K562 (cell line): ENCODE measurements around the gene CLGN. TPM values are rescaled to one million over a fixed set of nuclear protein-coding genes. Genes with fewer than 3 reads are reported as not detected.

ENCODE experiments used
- ATAC-seq: fragments of 200-7000 bp; cut with Tn5 transposase; 3 replicates; pipeline ENCODE4 v1.9.1; 2020; ENCODE audit warnings: moderate library complexity
- BruUV-seq: library from RNA; stranded (reverse); fragments of 400-500 nt; replicated peaks from 2 replicates; lab custom pipeline; 2021; lab: Mats Ljungman, UMichigan
- CTCF ChIA-PET: fragments of 300-600 bp; formaldehyde crosslinking; extraction: SDS; loops from one replicate; lab custom pipeline; 2021; ENCODE audit warnings: low intra/inter-chr PET ratio; lab: Yijun Ruan, JAX
- POLR2A ChIA-PET: fragments of 300-600, 350-650 bp; sonication (Branson Sonifier 250); formaldehyde crosslinking; extraction: SDS; loops from one replicate; lab custom pipeline; 2021; ENCODE audit warnings: antibody characterized with exemption, inconsistent platforms; lab: Yijun Ruan, JAX
- DNase-seq, 4 experiments: peaks; one replicate each; pipeline versions ENCODE4 v3.0.0 to v3.0.0-alpha.2; 2011 to 2018; ENCODE audit warnings: low spot score in 3 of 4, mixed read lengths in 3 of 4; ENCODE audit errors: extremely low read depth in 1 of 4
- FAIRE-seq: peaks from 2 replicates; lab custom pipeline; 2011; peaks lifted over from hg19 to GRCh38; lab: Jason Lieb, UNC
- H2AFZ ChIP-seq: 2 replicates; pipeline ENCODE4 v1.6.0; 2011; ENCODE audit warnings: low read depth, low read length, control low read depth, inconsistent platforms
- H3K27ac ChIP-seq: fragments of 200-600 bp; 3 replicates; pipeline ENCODE4 v1.8.0; 2011; ENCODE audit warnings: low read depth, mild to moderate bottlenecking, control low read depth, inconsistent platforms, low read length, moderate library complexity, mixed read lengths; ENCODE audit errors: extremely low read depth
- H3K27me3 ChIP-seq, 2 experiments: fragments of 300-600 bp in 1 of 2; 2 replicates in 1 of 2; 3 replicates in 1 of 2; pipeline versions ENCODE4 v1.6.0 to v1.8.0; 2011; ENCODE audit warnings: inconsistent platforms in 2 of 2, low read length in 2 of 2, mild to moderate bottlenecking in 1 of 2, mixed read lengths in 1 of 2, moderate library complexity in 1 of 2; ENCODE audit not compliant: control insufficient read depth in 2 of 2, insufficient read depth in 2 of 2
- H3K36me3 ChIP-seq: fragments of 300-600 bp; 3 replicates; pipeline ENCODE4 v1.8.0; 2011; ENCODE audit warnings: mild to moderate bottlenecking, low read length, inconsistent platforms; ENCODE audit not compliant: control insufficient read depth, insufficient read depth
- H3K4me1 ChIP-seq, 2 experiments: fragments of 200-600 bp in 1 of 2; replicated peaks in 1 of 2; 2 replicates in 1 of 2; 3 replicates in 1 of 2; pipeline versions ENCODE4 v1.5.1 to v1.8.0; 2011; ENCODE audit warnings: inconsistent platforms in 2 of 2, low read length in 2 of 2, mild to moderate bottlenecking in 1 of 2, mixed read lengths in 1 of 2, moderate library complexity in 1 of 2; ENCODE audit not compliant: control insufficient read depth in 2 of 2, insufficient read depth in 2 of 2
- H3K4me2 ChIP-seq: 2 replicates; pipeline ENCODE4 v1.6.1; 2011; ENCODE audit warnings: low read length, control low read depth, inconsistent platforms, mixed read lengths; ENCODE audit not compliant: insufficient read depth
- H3K4me3 ChIP-seq: fragments of 200-600 bp; sonication (generic), shearing (Covaris generic); 2 replicates; pipeline ENCODE4 v1.5.1; 2016; ENCODE audit warnings: control low read depth, inconsistent platforms
- H3K79me2 ChIP-seq: fragments of 200-600 bp; 3 replicates; pipeline ENCODE4 v1.8.0; 2011; ENCODE audit warnings: low read length, inconsistent platforms; ENCODE audit not compliant: control insufficient read depth, insufficient read depth
- H3K9ac ChIP-seq, 2 experiments: 2 replicates each; pipeline versions ENCODE4 v1.6.0 to v1.6.1; 2011; ENCODE audit warnings: low read depth in 2 of 2, low read length in 2 of 2, control low read depth in 1 of 2, inconsistent platforms in 1 of 2, mild to moderate bottlenecking in 1 of 2, mixed read lengths in 1 of 2; ENCODE audit not compliant: insufficient read depth in 1 of 2
- H3K9me1 ChIP-seq: one replicate; pipeline ENCODE4 v1.6.0; 2011; ENCODE audit warnings: inconsistent platforms, mild to moderate bottlenecking, low read length, moderate library complexity; ENCODE audit not compliant: control insufficient read depth, insufficient read depth
- H3K9me3 ChIP-seq: replicated peaks from 2 replicates; pipeline ENCODE4 v1.5.1; 2011; ENCODE audit warnings: low read depth, low read length, inconsistent platforms; ENCODE audit not compliant: control insufficient read depth, insufficient read depth
- H4K20me1 ChIP-seq: replicated peaks from 2 replicates; pipeline ENCODE4 v1.6.1; 2011; ENCODE audit warnings: low read length, inconsistent platforms, mixed read lengths; ENCODE audit not compliant: control insufficient read depth, insufficient read depth
- BACH1 ChIP-seq: fragments of 200-800 bp; sonication (Bioruptor generic); IDR thresholded peaks from 2 replicates; pipeline ENCODE4 v1.6.1; 2016; ENCODE audit warnings: missing genetic modification characterization, missing compliant biosample characterization
- FOSL1 ChIP-seq: fragments of 200-800 bp; sonication (Bioruptor generic); conservative IDR thresholded peaks from 2 replicates; pipeline ENCODE4 v1.6.1; 2016; ENCODE audit warnings: missing genetic modification characterization, missing compliant biosample characterization
- FOXP1 ChIP-seq: sonication (generic); formaldehyde crosslinking; IDR thresholded peaks from 2 replicates; pipeline ENCODE4 v1.8.0; 2022; ENCODE audit warnings: mild to moderate bottlenecking, missing genetic modification reagents
- ILK ChIP-seq: fragments of 450-650 bp; IDR thresholded peaks from 2 replicates; pipeline ENCODE4 v1.6.1; 2016; ENCODE audit warnings: missing genetic modification characterization, low read depth, mild to moderate bottlenecking, missing compliant biosample characterization, moderate library complexity, borderline replicate concordance
- JUN ChIP-seq, 2 experiments: sonication (generic) in 1 of 2; formaldehyde crosslinking in 1 of 2; IDR thresholded peaks; 2 replicates each; pipeline versions ENCODE4 v1.6.1 to v1.8.0; 2012 to 2022; ENCODE audit warnings: borderline replicate concordance in 2 of 2, mild to moderate bottlenecking in 2 of 2, improper control_type of control experiment in 1 of 2, low read depth in 1 of 2, low read length in 1 of 2, missing genetic modification reagents in 1 of 2
- LCOR ChIP-seq: sonication (generic); formaldehyde crosslinking; IDR thresholded peaks from 2 replicates; pipeline ENCODE4 v1.8.0; 2022; ENCODE audit warnings: mild to moderate bottlenecking, missing genetic modification reagents
- MTA1 ChIP-seq: fragments of 450-650 bp; IDR thresholded peaks from 2 replicates; pipeline ENCODE4 v1.6.1; 2017; ENCODE audit warnings: borderline replicate concordance
- NCOA6 ChIP-seq: fragments of 450-650 bp; IDR thresholded peaks from 2 replicates; pipeline ENCODE4 v1.6.1; 2017; ENCODE audit warnings: mild to moderate bottlenecking
- PATZ1 ChIP-seq: fragments of 250-450 bp; sonication (Bioruptor Pico); IDR thresholded peaks from 2 replicates; pipeline ENCODE4 v1.5.0; 2020; ENCODE audit warnings: mild to moderate bottlenecking, borderline replicate concordance
- POLR2AphosphoS5 ChIP-seq: IDR thresholded peaks from 2 replicates; pipeline ENCODE4 v1.6.1; 2011; ENCODE audit warnings: mild to moderate bottlenecking, low read depth, low read length, moderate library complexity; ENCODE audit not compliant: control insufficient read depth, insufficient read depth
- ZNF174 ChIP-seq: fragments of 250-450 bp; sonication (Bioruptor Pico); IDR thresholded peaks from 2 replicates; pipeline ENCODE4 v1.4.0; 2020; ENCODE audit warnings: mild to moderate bottlenecking
- ZNF586 ChIP-seq: fragments of 450-650 bp; formaldehyde crosslinking; conservative IDR thresholded peaks from 2 replicates; pipeline ENCODE4 v1.4.0; 2020; ENCODE audit warnings: mild to moderate bottlenecking, moderate library complexity
- ZNF589 ChIP-seq: fragments of 200-800 bp; sonication (Bioruptor generic); IDR thresholded peaks from 2 replicates; pipeline ENCODE4 v1.6.1; 2016; ENCODE audit warnings: low read depth, missing genetic modification characterization, missing compliant biosample characterization
- ZNF766 ChIP-seq: fragments of 200-800 bp; sonication (Bioruptor generic); conservative IDR thresholded peaks from 2 replicates; pipeline ENCODE4 v1.6.1; 2016; ENCODE audit warnings: missing genetic modification characterization, missing compliant biosample characterization
- ZNF785 ChIP-seq: fragments of 250-450 bp; sonication (Bioruptor Pico); IDR thresholded peaks from 2 replicates; pipeline ENCODE4 v1.4.0; 2020; ENCODE audit warnings: mild to moderate bottlenecking
- WGBS: fragments of 100-300 bp; shearing (Covaris generic); methylation state at CpG from one replicate; pipeline ENCODE4 v1.1.6; 2016; ENCODE audit warnings: low coverage, mixed read lengths; ENCODE audit not compliant: insufficient coverage; ENCODE audit errors: missing lambda C conversion rate; 5-methylcytosine and 5-hydroxymethylcytosine counted together
- in situ Hi-C: fragments of 300-500 bp; cut with MboI; formaldehyde crosslinking; loops from 4 replicates; pipeline ENCODE4 v1.15.0; 2018; ENCODE audit warnings: inconsistent platforms, mixed read lengths
- intact Hi-C: fragments of 100-400 bp; cut with micrococcal nuclease; formaldehyde crosslinking; loops from 2 replicates; pipeline ENCODE4 v1.14.2; 2022
- polyA plus RNA-seq, 8 experiments: library from polyadenylated mRNA; depleted of rRNA in 4 of 8; stranded (reverse) in 5 of 8; unstranded in 3 of 8; fragments of >200 nt; fragmentation: Nextera tagmentation in 2 of 8; fragmentation: Illumina TruSeq in 1 of 8; extraction: Ambion mirVana in 2 of 8; extraction: Trizol in 1 of 8; gene quantifications; 2 replicates each; pipeline versions ENCODE4 v1.2.1 to v1.2.3, GENCODE V29; 2011 to 2014; ENCODE audit warnings: inconsistent platforms in 1 of 8, missing spikeins in 1 of 8
- total RNA-seq, 7 experiments: library from RNA; depleted of rRNA in 6 of 7; stranded (reverse); fragments of >200 nt in 6 of 7; fragmentation: Illumina TruSeq in 2 of 7; extraction: Trizol in 2 of 7; gene quantifications; 2 replicates each; pipeline versions ENCODE4 v1.2.1 to v1.2.3, GENCODE V29; 2011 to 2021; ENCODE audit warnings: low replicate concordance in 1 of 7
- TF ChIP-seq, protein P1 (sequence below): fragments of 450-650 bp; IDR thresholded peaks from 2 replicates; pipeline ENCODE4 v1.6.1; 2016; ENCODE audit warnings: mild to moderate bottlenecking

Gene CLGN
- total and polyA plus RNA-seq, 9 of the 15 experiments (the other 6 are each of a cell fraction or from before 2014, with no cell fraction given), result 0.22 to 3.6 (median 2.7) TPM

DNA sequence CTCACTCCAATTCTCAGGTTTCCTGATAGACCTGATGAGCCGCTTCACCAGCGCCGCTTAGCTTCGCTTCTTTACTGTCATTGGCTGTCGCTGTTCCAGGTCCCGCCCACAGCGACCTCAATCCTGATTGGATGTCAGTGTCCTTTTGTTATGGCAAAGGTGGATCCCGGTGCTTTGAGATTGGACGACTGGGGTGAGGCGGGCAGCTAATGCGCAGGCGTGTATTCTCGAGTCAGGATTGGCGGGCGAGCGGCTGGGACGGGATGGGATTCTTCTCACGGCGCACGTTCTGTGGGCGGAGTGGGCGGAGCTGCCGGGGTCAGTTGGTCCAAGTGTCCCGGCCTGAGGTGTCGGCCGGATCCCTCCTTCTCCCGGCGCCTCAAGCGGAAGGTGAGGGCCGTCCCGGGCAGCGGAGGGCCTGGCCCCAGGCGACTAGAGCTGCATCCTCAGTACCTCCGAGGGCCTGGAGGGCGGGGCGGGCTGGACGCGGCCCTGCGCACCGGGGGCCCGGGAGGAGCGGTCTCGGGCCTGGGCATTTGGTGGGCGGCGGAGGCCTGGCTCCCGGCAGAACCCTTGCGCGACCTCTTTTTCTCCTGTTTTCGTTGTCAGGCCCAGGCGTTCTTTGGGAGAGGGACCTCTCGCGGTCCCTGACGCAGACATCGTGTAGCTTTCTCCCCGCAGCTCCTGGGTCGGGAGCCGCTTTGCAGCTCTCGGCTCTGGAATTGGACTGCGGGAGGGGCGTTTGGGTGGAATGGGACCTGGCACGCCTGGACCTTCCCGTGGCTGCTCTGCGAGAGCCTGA lies 53.9 kb downstream of the CLGN start, which contains the start of gene SCOC:
Gene SCOC, plus strand, starts transcription at position 319 of the 802 bp plus-strand sequence. CDS start 5,525 bp downstream, outside the sequence.
- Histone ChIP-seq H3K27me3 (no peaks in the 10 kb centered on the region), H4K20me1 (no peaks in the 10 kb centered on the region), H3K4me1 (peaks cover 6 to 7% of the 10 kb centered on the region in 2 experiments; a peak in 3 of 5 replicates), H3K4me2 (peak within 1 kb of the TSS; percentile 89), H3K4me3 (peak within 1 kb of the TSS; percentile 89), H3K9me1 (no peaks in the 10 kb centered on the region), H3K9me3 (no peaks in the 10 kb centered on the region), H3K36me3 (no peaks in the 10 kb centered on the region), H2AFZ (peak within 1 kb of the TSS; percentile 95), H3K9ac (peak within 1 kb of the TSS; percentile 81 to 97), H3K79me2 (peaks cover 46% of the 10 kb centered on the region), H3K27ac (peak within 1 kb of the TSS; percentile 67)
- peak; percentile 98 to 99 (median 99) for DNase-seq
- BruUV-seq, result no TSS peak
- in situ Hi-C loops, result loop anchor here (25.0 kb wide), 1 partner anchor 489 kb away; no protein-coding TSS in a partner anchor
- CTCF ChIA-PET, result no interaction called here
- intact Hi-C loops, result loop anchor here (5.0 kb wide), 2 partner anchors 124 to 149 kb away; partner anchors contain the start of genes ELMOD2 and MGAT4D
- WGBS, result under 1% methylated on average over 48 of the region's 63 CpGs
- FAIRE-seq, result peak; percentile 98
- peak; percentile 97 for ATAC-seq
- POLR2A ChIA-PET, result interaction anchor here (0.6 to 2.0 kb wide), 4 partner anchors 10 to 54 kb away, joined by 3 to 6 read pairs (median 5); partner anchors contain the start of gene CLGN
- TF ChIP-seq LCOR (no peak), ZNF174 (CRISPR knock-in tag) (no peak), FOSL1 (no peak), ZNF589 (no peak), ZNF785 (CRISPR knock-in tag) (no peak), MTA1 (no peak), ZNF766 (CRISPR knock-in tag) (no peak), NCOA6 (no peak), JUN (IDR thresholded peaks at IDR 0.05; ENCODE audit: borderline replicate concordance, low read depth, low read length) (no peak), JUN (CRISPR knock-in tag; IDR thresholded peaks at IDR 0.05; ENCODE audit: borderline replicate concordance) (no peak), ILK (tag) (no peak), PATZ1 (CRISPR knock-in tag) (no peak), POLR2AphosphoS5 (peak; percentile 74), ZNF586 (CRISPR knock-in tag) (no peak), FOXP1 (CRISPR knock-in tag) (no peak), BACH1 (tag) (no peak)
- TF ChIP-seq, protein P1, sequence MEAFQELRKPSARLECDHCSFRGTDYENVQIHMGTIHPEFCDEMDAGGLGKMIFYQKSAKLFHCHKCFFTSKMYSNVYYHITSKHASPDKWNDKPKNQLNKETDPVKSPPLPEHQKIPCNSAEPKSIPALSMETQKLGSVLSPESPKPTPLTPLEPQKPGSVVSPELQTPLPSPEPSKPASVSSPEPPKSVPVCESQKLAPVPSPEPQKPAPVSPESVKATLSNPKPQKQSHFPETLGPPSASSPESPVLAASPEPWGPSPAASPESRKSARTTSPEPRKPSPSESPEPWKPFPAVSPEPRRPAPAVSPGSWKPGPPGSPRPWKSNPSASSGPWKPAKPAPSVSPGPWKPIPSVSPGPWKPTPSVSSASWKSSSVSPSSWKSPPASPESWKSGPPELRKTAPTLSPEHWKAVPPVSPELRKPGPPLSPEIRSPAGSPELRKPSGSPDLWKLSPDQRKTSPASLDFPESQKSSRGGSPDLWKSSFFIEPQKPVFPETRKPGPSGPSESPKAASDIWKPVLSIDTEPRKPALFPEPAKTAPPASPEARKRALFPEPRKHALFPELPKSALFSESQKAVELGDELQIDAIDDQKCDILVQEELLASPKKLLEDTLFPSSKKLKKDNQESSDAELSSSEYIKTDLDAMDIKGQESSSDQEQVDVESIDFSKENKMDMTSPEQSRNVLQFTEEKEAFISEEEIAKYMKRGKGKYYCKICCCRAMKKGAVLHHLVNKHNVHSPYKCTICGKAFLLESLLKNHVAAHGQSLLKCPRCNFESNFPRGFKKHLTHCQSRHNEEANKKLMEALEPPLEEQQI, result no peak
